Mesenchymal stem cell (in vitro differentiated cells and primary cell): ENCODE results near the gene PPM1N.

Experiments
- DNase-seq: peaks from one replicate; pipeline ENCODE4 v3.0.0-alpha.2; 2013
- H2AFZ ChIP-seq: one replicate; pipeline ENCODE4 v1.6.1; 2013; ENCODE audit warnings: low read depth, mild to moderate bottlenecking, control low read depth, inconsistent platforms, low read length, moderate library complexity
- H2AK5ac ChIP-seq: 2 replicates; pipeline ENCODE4 v1.6.1; 2013; ENCODE audit warnings: low read length, moderate library complexity, mild to moderate bottlenecking, inconsistent platforms; ENCODE audit not compliant: severe bottlenecking
- H2BK120ac ChIP-seq: one replicate; pipeline ENCODE4 v1.6.1; 2013; ENCODE audit warnings: low read depth, mild to moderate bottlenecking, inconsistent platforms, low read length, moderate library complexity
- H2BK12ac ChIP-seq, 2 experiments: one replicate each; pipeline ENCODE4 v1.6.1; 2013; ENCODE audit warnings: inconsistent platforms in 2 of 2, low read length in 2 of 2, mild to moderate bottlenecking in 2 of 2, moderate library complexity in 2 of 2, control low read depth in 1 of 2
- H2BK15ac ChIP-seq: one replicate; pipeline ENCODE4 v1.6.1; 2013; ENCODE audit warnings: mild to moderate bottlenecking, low read depth, inconsistent platforms; ENCODE audit not compliant: poor library complexity, severe bottlenecking
- H2BK5ac ChIP-seq: 2 replicates; pipeline ENCODE4 v1.6.1; 2013; ENCODE audit warnings: low read depth, mild to moderate bottlenecking, low read length, control low read depth, inconsistent platforms; ENCODE audit not compliant: poor library complexity, severe bottlenecking
- H3K14ac ChIP-seq, 2 experiments: one replicate each; pipeline ENCODE4 v1.6.1; 2013; ENCODE audit warnings: inconsistent platforms in 2 of 2, low read length in 2 of 2, control low read depth in 1 of 2, mild to moderate bottlenecking in 1 of 2, moderate library complexity in 1 of 2
- H3K18ac ChIP-seq, 2 experiments: one replicate each; pipeline ENCODE4 v1.6.1; 2013; ENCODE audit warnings: inconsistent platforms in 2 of 2, low read length in 2 of 2, control low read depth in 1 of 2, low read depth in 1 of 2, mild to moderate bottlenecking in 1 of 2
- H3K23ac ChIP-seq, 2 experiments: one replicate each; pipeline ENCODE4 v1.6.1; 2013; ENCODE audit warnings: inconsistent platforms in 2 of 2, low read length in 2 of 2, mild to moderate bottlenecking in 2 of 2, moderate library complexity in 2 of 2, control low read depth in 1 of 2
- H3K27ac ChIP-seq: 2 replicates; pipeline ENCODE4 v1.5.1; 2013; ENCODE audit warnings: mild to moderate bottlenecking, moderate library complexity, low read length, control low read depth, inconsistent platforms; ENCODE audit not compliant: poor library complexity, severe bottlenecking
- H3K27me3 ChIP-seq, 2 experiments: 2 replicates each; pipeline versions ENCODE4 v1.6.1 to v1.7.0; 2013; ENCODE audit warnings: low read length in 2 of 2, mild to moderate bottlenecking in 2 of 2, moderate library complexity in 2 of 2, control low read depth in 1 of 2, inconsistent platforms in 1 of 2; ENCODE audit not compliant: control insufficient read depth in 1 of 2, insufficient read depth in 1 of 2
- H3K36me3 ChIP-seq, 2 experiments: 2 replicates each; pipeline versions ENCODE4 v1.6.1 to v1.7.0; 2013; ENCODE audit warnings: low read length in 2 of 2, control low read depth in 1 of 2, inconsistent platforms in 1 of 2, low read depth in 1 of 2, mild to moderate bottlenecking in 1 of 2; ENCODE audit not compliant: insufficient read depth in 2 of 2, control insufficient read depth in 1 of 2
- H3K4ac ChIP-seq, 2 experiments: one replicate each; pipeline ENCODE4 v1.6.1; 2013; ENCODE audit warnings: inconsistent platforms in 2 of 2, low read length in 2 of 2, mild to moderate bottlenecking in 2 of 2, moderate library complexity in 2 of 2, control low read depth in 1 of 2, low read depth in 1 of 2
- H3K4me1 ChIP-seq: 2 replicates; pipeline ENCODE4 v1.6.1; 2013; ENCODE audit warnings: low read depth, low read length, control low read depth; ENCODE audit not compliant: control insufficient read depth, insufficient read depth
- H3K4me2 ChIP-seq: 2 replicates; pipeline ENCODE4 v1.6.1; 2013; ENCODE audit warnings: low read length, mild to moderate bottlenecking, inconsistent platforms; ENCODE audit not compliant: poor library complexity, severe bottlenecking
- H3K4me3 ChIP-seq, 2 experiments: 2 replicates each; pipeline versions ENCODE4 v1.5.1 to v1.7.0; 2013; ENCODE audit warnings: low read length in 2 of 2, mild to moderate bottlenecking in 2 of 2, control low read depth in 1 of 2, low read depth in 1 of 2; ENCODE audit not compliant: insufficient read depth in 1 of 2
- H3K79me1 ChIP-seq: replicated peaks from 2 replicates; pipeline ENCODE4 v1.6.1; 2013; ENCODE audit warnings: mild to moderate bottlenecking, control low read depth, low read length, inconsistent platforms; ENCODE audit not compliant: poor library complexity, severe bottlenecking
- H3K9ac ChIP-seq: 2 replicates; pipeline ENCODE4 v1.7.0; 2013; ENCODE audit warnings: mild to moderate bottlenecking, low read length, moderate library complexity
- H3K9me3 ChIP-seq: 2 replicates; pipeline ENCODE4 v1.7.0; 2013; ENCODE audit warnings: mild to moderate bottlenecking, low read length; ENCODE audit not compliant: control insufficient read depth
- H4K8ac ChIP-seq: one replicate; pipeline ENCODE4 v1.6.1; 2013; ENCODE audit warnings: inconsistent platforms, mild to moderate bottlenecking, low read length, moderate library complexity
- H4K91ac ChIP-seq: one replicate; pipeline ENCODE4 v1.6.1; 2013; ENCODE audit warnings: mild to moderate bottlenecking, low read length, inconsistent platforms
- WGBS: methylation state at CpG from one replicate; pipeline ENCODE4 v1.1.7; 2013; ENCODE audit warnings: mixed read lengths; 5-methylcytosine and 5-hydroxymethylcytosine counted together

PPM1N gene

GRCh38 chr19:45483033-45483432, 15.2 kb upstream of the PPM1N start:
- no peak overlapping the region for H3K4ac ChIP-seq
- no peak overlapping the region for H3K4me3 ChIP-seq
- no peak for DNase-seq
- no peak overlapping the region for H3K4me2 ChIP-seq
- H4K8ac ChIP-seq: no peak overlapping the region
- H4K91ac ChIP-seq: no peak overlapping the region
- H2BK120ac ChIP-seq: no peak overlapping the region
- no peak overlapping the region for H3K14ac ChIP-seq
- H2AFZ ChIP-seq: no peak overlapping the region
- no peak overlapping the region for H2BK15ac ChIP-seq
- H3K79me1 ChIP-seq: no peaks in the 10 kb centered on the region
- no peaks in the 10 kb centered on the region for H3K27me3 ChIP-seq
- no peak overlapping the region for H2BK5ac ChIP-seq
- no peak overlapping the region for H2BK12ac ChIP-seq
- 88% methylated on average over 5 of the region's 5 CpGs for WGBS
- no peak overlapping the region for H3K9ac ChIP-seq
- peaks cover under 1% of the 10 kb centered on the region for H3K4me1 ChIP-seq
- no peaks in the 10 kb centered on the region for H3K9me3 ChIP-seq
- H3K23ac ChIP-seq: no peak overlapping the region
- H3K27ac ChIP-seq: no peak overlapping the region
- no peak overlapping the region for H2AK5ac ChIP-seq
- no peaks in the 10 kb centered on the region for H3K36me3 ChIP-seq
- H3K18ac ChIP-seq: no peak overlapping the region

- peaks cover 0 to 12% of the 10 kb centered on the region in 2 experiments for H3K36me3 ChIP-seq
- H3K4me2 ChIP-seq: no peak overlapping the region
- no peak overlapping the region for H2BK5ac ChIP-seq
- H3K23ac ChIP-seq: no peak overlapping the region
- H3K27me3 ChIP-seq: no peaks in the 10 kb centered on the region
- no peak overlapping the region for H3K4ac ChIP-seq
- H3K79me1 ChIP-seq: no peaks in the 10 kb centered on the region
- peaks cover 5% of the 10 kb centered on the region for H3K4me1 ChIP-seq
- no peak overlapping the region for H4K8ac ChIP-seq
- H2BK15ac ChIP-seq: no peak overlapping the region
- DNase-seq: peak; percentile 61
- H3K18ac ChIP-seq: no peak overlapping the region
- H3K9ac ChIP-seq: no peak overlapping the region
- WGBS: 89% methylated on average over 13 of the region's 13 CpGs
- H2AK5ac ChIP-seq: no peak overlapping the region
- no peak overlapping the region for H4K91ac ChIP-seq
- no peak overlapping the region for H3K27ac ChIP-seq
- no peak overlapping the region for H2BK12ac ChIP-seq
- no peak overlapping the region for H3K14ac ChIP-seq
- H2AFZ ChIP-seq: no peak overlapping the region
- H3K9me3 ChIP-seq: no peaks in the 10 kb centered on the region
- no peak overlapping the region for H2BK120ac ChIP-seq
- no peak overlapping the region for H3K4me3 ChIP-seq
These were observed 13.8 kb upstream of the PPM1N start for GRCh38 chr19:45484273-45484945.

- Histone ChIP-seq H3K27me3 (no peaks in the 10 kb centered on the region), H3K18ac (peak overlapping the region in 1 of 2 experiments; percentile 25), H2BK120ac (no peak overlapping the region), H3K4me2 (peak overlapping the region; percentile 79), H3K9ac (peak overlapping the region; percentile 74), H4K91ac (no peak overlapping the region), H3K14ac (no peak overlapping the region), H3K4ac (no peak overlapping the region), H3K36me3 (peaks cover 0 to 12% of the 10 kb centered on the region in 2 experiments), H3K79me1 (no peaks in the 10 kb centered on the region), H2BK12ac (no peak overlapping the region), H3K4me1 (peaks cover 5% of the 10 kb centered on the region), H2BK15ac (no peak overlapping the region), H3K23ac (no peak overlapping the region), H2AK5ac (no peak overlapping the region), H3K4me3 (peak overlapping the region; percentile 56 to 79), H4K8ac (peak overlapping the region; percentile 33), H3K27ac (peak overlapping the region; percentile 22), H3K9me3 (no peaks in the 10 kb centered on the region), H2BK5ac (no peak overlapping the region), H2AFZ (peak overlapping the region; percentile 33)
- under 1% methylated on average over 33 of the region's 35 CpGs for WGBS
- peak; percentile 96 for DNase-seq
These were observed 12.8 kb upstream of the PPM1N start for GRCh38 chr19:45485305-45486077.

- no peak overlapping the region for H3K23ac ChIP-seq
- no peak overlapping the region for H2BK5ac ChIP-seq
- 95% methylated on average over 15 of the region's 15 CpGs for WGBS
- no peak overlapping the region for H3K4me2 ChIP-seq
- no peak overlapping the region for H2BK120ac ChIP-seq
- H3K79me1 ChIP-seq: no peaks in the 10 kb centered on the region
- peaks cover 10% of the 10 kb centered on the region for H3K4me1 ChIP-seq
- no peak overlapping the region for H2AK5ac ChIP-seq
- no peaks in the 10 kb centered on the region for H3K27me3 ChIP-seq
- no peak overlapping the region for H4K8ac ChIP-seq
- H3K4me3 ChIP-seq: no peak overlapping the region
- H4K91ac ChIP-seq: no peak overlapping the region
- no peaks in the 10 kb centered on the region for H3K9me3 ChIP-seq
- H2BK15ac ChIP-seq: no peak overlapping the region
- H3K27ac ChIP-seq: no peak overlapping the region
- DNase-seq: no peak
- no peak overlapping the region for H3K4ac ChIP-seq
- no peak overlapping the region for H2AFZ ChIP-seq
- H3K18ac ChIP-seq: no peak overlapping the region
- H3K14ac ChIP-seq: no peak overlapping the region
- H3K9ac ChIP-seq: no peak overlapping the region
- H3K36me3 ChIP-seq: peaks cover 0 to 12% of the 10 kb centered on the region in 2 experiments
- no peak overlapping the region for H2BK12ac ChIP-seq
These were observed 9.5 kb upstream of the PPM1N start for GRCh38 chr19:45488708-45489107.
